OCI-LY3 (cell line): ENCODE data around the gene PMVK.

Experiments used
- EZH2phosphoT487 ChIP-seq: fragments of 200-600 bp; shearing (Covaris generic); IDR thresholded peaks from 2 replicates; pipeline ENCODE4 v1.6.1; 2018; ENCODE audit warnings: antibody characterized with exemption, mixed run types, low read depth
- TF ChIP-seq, protein P1 (sequence below): fragments of 200-600, 300-600 bp; sonication (generic); IDR thresholded peaks from 2 replicates; pipeline ENCODE4 v1.5.1; 2014; ENCODE audit warnings: antibody characterized with exemption, low read length, low read depth

DNA sequence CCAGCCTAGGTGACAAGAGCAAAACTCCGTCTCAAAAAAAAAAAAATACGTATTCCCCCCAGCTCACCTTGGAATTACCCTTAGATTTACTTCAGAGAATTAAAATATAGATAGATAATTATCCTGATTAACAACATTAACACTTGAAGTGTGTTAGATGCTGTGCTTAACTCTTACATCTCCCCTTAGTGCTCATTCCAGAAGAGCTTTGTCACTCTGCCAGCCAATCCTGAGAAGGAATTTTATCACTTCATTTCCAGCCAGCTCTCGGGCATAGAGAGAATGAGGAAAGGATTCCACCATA, 35.6 kb upstream of the PMVK start:
- TF ChIP-seq, protein P1, sequence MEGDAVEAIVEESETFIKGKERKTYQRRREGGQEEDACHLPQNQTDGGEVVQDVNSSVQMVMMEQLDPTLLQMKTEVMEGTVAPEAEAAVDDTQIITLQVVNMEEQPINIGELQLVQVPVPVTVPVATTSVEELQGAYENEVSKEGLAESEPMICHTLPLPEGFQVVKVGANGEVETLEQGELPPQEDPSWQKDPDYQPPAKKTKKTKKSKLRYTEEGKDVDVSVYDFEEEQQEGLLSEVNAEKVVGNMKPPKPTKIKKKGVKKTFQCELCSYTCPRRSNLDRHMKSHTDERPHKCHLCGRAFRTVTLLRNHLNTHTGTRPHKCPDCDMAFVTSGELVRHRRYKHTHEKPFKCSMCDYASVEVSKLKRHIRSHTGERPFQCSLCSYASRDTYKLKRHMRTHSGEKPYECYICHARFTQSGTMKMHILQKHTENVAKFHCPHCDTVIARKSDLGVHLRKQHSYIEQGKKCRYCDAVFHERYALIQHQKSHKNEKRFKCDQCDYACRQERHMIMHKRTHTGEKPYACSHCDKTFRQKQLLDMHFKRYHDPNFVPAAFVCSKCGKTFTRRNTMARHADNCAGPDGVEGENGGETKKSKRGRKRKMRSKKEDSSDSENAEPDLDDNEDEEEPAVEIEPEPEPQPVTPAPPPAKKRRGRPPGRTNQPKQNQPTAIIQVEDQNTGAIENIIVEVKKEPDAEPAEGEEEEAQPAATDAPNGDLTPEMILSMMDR, result no peak
- no peak for TF ChIP-seq EZH2phosphoT487
